CD4-positive, alpha-beta T cell treated with Interferon alpha-2 for 1 hour (primary cell): ENCODE data around the gene APOL5.
"Not testable (repeated sequence)": the region's sequence is repeated elsewhere in the genome, so short reads cannot be mapped to it uniquely, and the experiment has no call there.

ENCODE experiments used
- DNase-seq, 2 donors: peaks; one replicate each; pipeline ENCODE4 v3.0.0-alpha.2; 2020 to 2022

APOL5 gene

GRCh38 chr22:35717572-35717971 is at the start of gene APOL5:
Gene APOL5, plus strand, starts transcription at chr22:35717872. Its CDS starts 0 bp downstream, at chr22:35717872.
- DNase-seq: no peak

- no peak for DNase-seq
Measured at GRCh38 chr22:35674335-35674734, 43.3 kb upstream of the APOL5 start.

GRCh38 chr22:35676065-35676464 is 41.6 kb upstream of the APOL5 start:
- DNase-seq: not testable (repeated sequence)

- DNase-seq: no peak
Measured at GRCh38 chr22:35677460-35678187, 40.0 kb upstream of the APOL5 start.

GRCh38 chr22:35678836-35679235 is 38.8 kb upstream of the APOL5 start:
- no peak for DNase-seq

- DNase-seq: not testable (repeated sequence)
Measured at GRCh38 chr22:35679492-35679891, 38.2 kb upstream of the APOL5 start.

- no peak for DNase-seq
Measured at GRCh38 chr22:35681454-35682052, 36.1 kb upstream of the APOL5 start.

GRCh38 chr22:35683560-35683959 is 34.1 kb upstream of the APOL5 start:
- DNase-seq: no peak

- DNase-seq: no peak
Measured at GRCh38 chr22:35684270-35684700, 33.4 kb upstream of the APOL5 start.

GRCh38 chr22:35684732-35685131 is 32.9 kb upstream of the APOL5 start:
- DNase-seq: no peak

- no peak for DNase-seq
Measured at GRCh38 chr22:35685731-35686130, 31.9 kb upstream of the APOL5 start.

- DNase-seq: no peak
Measured at GRCh38 chr22:35686298-35686697, 31.4 kb upstream of the APOL5 start.

GRCh38 chr22:35687461-35687860 is 30.2 kb upstream of the APOL5 start:
- DNase-seq: no peak

GRCh38 chr22:35688913-35689675 is 28.6 kb upstream of the APOL5 start:
- no peak for DNase-seq

GRCh38 chr22:35690001-35690400 is 27.7 kb upstream of the APOL5 start:
- DNase-seq: no peak

GRCh38 chr22:35695202-35695601 is 22.5 kb upstream of the APOL5 start:
- no peak for DNase-seq

- DNase-seq: no peak
Measured at GRCh38 chr22:35697142-35697541, 20.5 kb upstream of the APOL5 start.

GRCh38 chr22:35699852-35700251 is 17.8 kb upstream of the APOL5 start:
- DNase-seq: not testable (repeated sequence)

- DNase-seq: no peak
Measured at GRCh38 chr22:35703861-35704584, 13.6 kb upstream of the APOL5 start.

- no peak for DNase-seq
Measured at GRCh38 chr22:35705141-35705540, 12.5 kb upstream of the APOL5 start.

GRCh38 chr22:35708453-35708852 is 9.2 kb upstream of the APOL5 start:
- DNase-seq: no peak

- no peak for DNase-seq
Measured at GRCh38 chr22:35708917-35709316, 8.8 kb upstream of the APOL5 start.

- no peak for DNase-seq
Measured at GRCh38 chr22:35711336-35711735, 6.3 kb upstream of the APOL5 start.
